ENCODE measurements around the gene VWA7.

Gene VWA7

DNA sequence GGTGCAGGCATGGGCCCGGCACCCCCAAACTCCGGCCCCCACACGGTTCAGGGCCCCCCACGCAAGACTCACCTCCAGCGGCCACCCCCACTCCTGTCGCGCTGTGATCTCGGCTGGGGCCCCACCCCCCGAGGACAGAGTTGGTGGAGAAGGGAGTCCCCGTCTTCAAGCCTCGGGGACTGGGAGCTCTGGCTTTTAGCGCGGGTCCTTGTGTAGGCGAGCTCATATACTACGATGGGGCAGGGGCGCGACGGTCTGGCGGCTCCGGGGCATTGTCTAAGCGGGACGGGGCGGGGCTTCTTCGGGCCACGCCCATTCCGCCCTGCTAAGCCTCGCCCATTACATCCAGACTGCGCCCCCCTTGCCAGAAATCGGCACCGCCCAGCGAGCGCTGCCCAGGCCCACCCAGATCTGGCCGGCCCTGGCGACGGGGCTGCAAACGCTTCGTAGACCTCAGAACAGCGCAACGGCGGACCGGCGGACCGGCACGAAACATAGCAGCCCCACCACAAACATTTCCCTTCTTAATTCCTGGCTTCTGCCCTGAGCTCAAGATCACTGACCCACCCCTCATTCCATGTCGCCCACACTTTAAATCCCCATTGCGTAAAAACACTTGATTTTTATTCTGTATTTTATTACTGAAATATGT, 47.0 kb downstream of the VWA7 start:
- H3K4me3 ChIP-seq (ENCODE audit: low read length), result peak overlapping the region; percentile 72
- no peak for DNase-seq (ENCODE audit: low read depth)

DNA sequence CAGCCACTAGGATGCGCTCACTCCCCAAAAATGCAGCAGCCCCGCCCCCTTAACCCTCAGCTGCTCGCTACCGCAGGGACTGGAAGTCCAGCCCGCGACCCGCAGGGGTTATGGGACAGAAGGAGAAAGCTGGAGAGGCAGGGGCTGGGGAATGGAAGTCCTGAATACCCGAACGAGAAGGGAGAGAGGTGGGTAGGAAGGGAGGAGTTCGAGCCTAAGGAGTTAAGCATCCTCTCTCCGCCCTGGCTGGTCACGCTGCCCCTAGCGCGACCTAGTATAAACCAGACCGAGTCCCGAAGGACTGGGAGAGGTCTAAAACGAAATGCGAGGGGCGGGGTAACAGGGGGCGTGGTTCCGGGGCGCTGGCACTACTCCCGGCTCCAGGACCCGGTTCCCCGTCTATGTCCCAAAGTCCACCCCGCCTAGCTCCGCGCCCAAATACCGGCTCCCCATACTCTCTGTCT, 47.6 kb downstream of the VWA7 start:
- TF ChIP-seq, protein P1, sequence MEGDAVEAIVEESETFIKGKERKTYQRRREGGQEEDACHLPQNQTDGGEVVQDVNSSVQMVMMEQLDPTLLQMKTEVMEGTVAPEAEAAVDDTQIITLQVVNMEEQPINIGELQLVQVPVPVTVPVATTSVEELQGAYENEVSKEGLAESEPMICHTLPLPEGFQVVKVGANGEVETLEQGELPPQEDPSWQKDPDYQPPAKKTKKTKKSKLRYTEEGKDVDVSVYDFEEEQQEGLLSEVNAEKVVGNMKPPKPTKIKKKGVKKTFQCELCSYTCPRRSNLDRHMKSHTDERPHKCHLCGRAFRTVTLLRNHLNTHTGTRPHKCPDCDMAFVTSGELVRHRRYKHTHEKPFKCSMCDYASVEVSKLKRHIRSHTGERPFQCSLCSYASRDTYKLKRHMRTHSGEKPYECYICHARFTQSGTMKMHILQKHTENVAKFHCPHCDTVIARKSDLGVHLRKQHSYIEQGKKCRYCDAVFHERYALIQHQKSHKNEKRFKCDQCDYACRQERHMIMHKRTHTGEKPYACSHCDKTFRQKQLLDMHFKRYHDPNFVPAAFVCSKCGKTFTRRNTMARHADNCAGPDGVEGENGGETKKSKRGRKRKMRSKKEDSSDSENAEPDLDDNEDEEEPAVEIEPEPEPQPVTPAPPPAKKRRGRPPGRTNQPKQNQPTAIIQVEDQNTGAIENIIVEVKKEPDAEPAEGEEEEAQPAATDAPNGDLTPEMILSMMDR (conservative IDR thresholded peaks at IDR 0.05; ENCODE audit: low read depth, low read length), result no peak
- DNase-seq (ENCODE audit: low read depth), result no peak

More for the DNA sequence above, 47.0 kb downstream of the VWA7 start:
- TF ChIP-seq, protein P1 (conservative IDR thresholded peaks at IDR 0.05; ENCODE audit: low read depth, low read length), result no peak

DNA sequence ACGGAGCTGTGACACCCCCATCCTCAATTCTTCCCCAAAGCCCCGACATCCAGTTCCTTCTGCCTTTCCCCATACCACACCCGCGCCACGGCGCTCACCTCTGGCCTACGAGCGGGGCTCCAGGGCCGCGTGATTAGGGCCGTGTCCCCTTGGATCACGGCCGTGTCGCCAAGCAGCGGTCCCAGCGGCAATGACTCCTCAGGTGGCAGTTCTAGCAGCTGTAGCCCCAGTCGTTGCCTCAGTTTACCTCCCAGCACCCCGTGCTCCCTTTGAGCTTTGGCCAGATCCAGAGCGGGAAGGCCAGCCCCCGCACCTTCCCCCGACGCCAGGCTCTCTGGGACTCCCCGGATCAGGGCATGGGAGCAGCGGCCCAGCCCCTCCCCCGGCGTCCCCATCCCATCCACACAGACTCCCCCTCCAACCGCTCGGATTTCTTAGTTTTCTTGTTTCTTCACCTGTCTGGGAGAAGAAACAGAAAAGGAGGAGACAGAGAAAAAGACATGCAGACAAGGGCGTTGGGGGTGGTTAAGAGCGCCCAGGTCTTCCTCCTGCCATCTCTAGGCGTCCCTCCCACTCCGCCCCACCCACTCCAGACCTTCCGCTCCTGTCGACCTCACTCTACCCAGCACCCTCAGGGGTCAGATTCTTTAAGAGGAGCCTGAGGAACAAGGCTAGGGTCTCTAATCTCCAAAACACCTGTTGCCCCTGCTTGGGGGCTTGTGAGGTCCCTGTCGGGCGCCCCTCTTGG, 48.2 kb downstream of the VWA7 start, which contains the start of gene DDAH2:
Gene DDAH2, minus strand, starts transcription at position 533 of the 748 bp plus-strand sequence. Its CDS starts 138 bp downstream, at position 395.
- no peak for DNase-seq (ENCODE audit: low read depth)
- TF ChIP-seq, protein P1 (conservative IDR thresholded peaks at IDR 0.05; ENCODE audit: low read depth, low read length), result peak; percentile 57
- H3K4me3 ChIP-seq (ENCODE audit: low read length), result peak within 1 kb of the TSS; percentile 72

More for the DNA sequence above, 47.6 kb downstream of the VWA7 start:
- peak overlapping the region; percentile 72 for H3K4me3 ChIP-seq (ENCODE audit: low read length)

DNA sequence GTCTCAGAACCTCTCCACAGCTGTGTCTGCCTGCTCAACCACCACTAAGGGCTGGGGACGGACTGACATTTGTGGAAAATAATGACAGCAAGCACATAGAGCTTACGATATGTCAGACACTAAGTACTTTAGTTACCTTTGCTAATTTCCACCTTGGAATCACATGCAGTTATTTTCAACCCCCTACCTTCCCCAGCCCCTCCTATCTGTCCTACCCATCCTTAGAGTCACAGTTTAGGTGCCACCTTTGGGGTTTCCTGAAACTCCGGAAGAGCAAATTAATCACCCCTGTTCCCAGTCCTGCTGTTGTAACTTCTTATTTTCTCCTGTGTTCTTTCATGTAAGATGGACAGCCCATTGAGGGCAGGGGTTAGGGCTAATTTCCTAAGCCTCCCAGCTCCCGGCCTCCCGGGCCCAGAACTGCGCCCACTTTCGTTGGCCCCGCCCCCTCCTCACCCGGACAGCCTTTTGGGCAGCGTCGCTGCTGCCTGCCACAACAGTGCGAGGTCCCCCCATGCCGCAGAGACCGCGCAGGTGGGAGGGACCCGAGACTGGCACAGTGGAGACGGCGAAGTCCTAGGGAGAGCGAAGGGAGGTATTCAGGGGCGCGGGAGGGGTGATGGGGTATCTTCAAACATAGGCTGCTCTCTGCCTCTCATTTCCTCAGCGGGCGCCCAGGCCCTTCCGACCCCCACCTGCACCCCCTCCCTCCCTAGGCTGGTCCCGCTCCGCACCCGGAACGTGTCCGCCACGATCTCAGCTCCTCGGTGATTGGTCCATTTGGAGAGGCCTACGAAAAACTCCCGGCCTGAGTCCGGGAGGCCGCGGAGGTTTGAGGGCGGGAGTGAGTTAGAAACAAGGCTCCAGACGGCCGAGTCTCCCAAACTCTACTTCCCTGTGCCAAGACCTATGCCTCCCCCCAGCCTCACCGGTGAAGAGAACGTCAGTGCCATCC, 49.1 kb downstream of the VWA7 start:
- peak overlapping the region; percentile 72 for H3K4me3 ChIP-seq (ENCODE audit: low read length)
- TF ChIP-seq, protein P1 (conservative IDR thresholded peaks at IDR 0.05; ENCODE audit: low read depth, low read length), result no peak
- DNase-seq (ENCODE audit: low read depth), result no peak

- no peak overlapping the region for H3K4me3 ChIP-seq (ENCODE audit: low read length)
- TF ChIP-seq, protein P1 (conservative IDR thresholded peaks at IDR 0.05; ENCODE audit: low read depth, low read length), result no peak
- no peak for DNase-seq (ENCODE audit: low read depth)
Observed at GRCh38 chr6:31727034-31727716, 50.0 kb downstream of the VWA7 start.
